Skeletal muscle satellite cell (primary cell): ENCODE measurements around the gene WNT5A.

Experiments
- H3K27me3 ChIP-seq: 2 replicates; pipeline ENCODE4 v1.7.0; 2013; ENCODE audit warnings: low read length; ENCODE audit not compliant: control insufficient read depth, insufficient read depth
- H3K36me3 ChIP-seq: 2 replicates; pipeline ENCODE4 v1.7.0; 2013; ENCODE audit warnings: mild to moderate bottlenecking, control low read depth, low read length; ENCODE audit not compliant: insufficient read depth
- H3K4me1 ChIP-seq: 2 replicates; pipeline ENCODE4 v1.7.0; 2013; ENCODE audit warnings: low read length; ENCODE audit not compliant: control insufficient read depth, insufficient read depth
- H3K4me2 ChIP-seq: 2 replicates; pipeline ENCODE4 v1.7.0; 2013; ENCODE audit warnings: mild to moderate bottlenecking, low read length
- H3K4me3 ChIP-seq: 2 replicates; pipeline ENCODE4 v1.7.0; 2013; ENCODE audit warnings: low read length
- H3K9ac ChIP-seq: 2 replicates; pipeline ENCODE4 v1.7.0; 2013; ENCODE audit warnings: mild to moderate bottlenecking, low read depth, low read length, moderate library complexity
- H3K9me3 ChIP-seq: replicated peaks from 2 replicates; pipeline ENCODE4 v1.7.0; 2013; ENCODE audit warnings: mild to moderate bottlenecking, control low read depth, low read length

WNT5A gene

DNA sequence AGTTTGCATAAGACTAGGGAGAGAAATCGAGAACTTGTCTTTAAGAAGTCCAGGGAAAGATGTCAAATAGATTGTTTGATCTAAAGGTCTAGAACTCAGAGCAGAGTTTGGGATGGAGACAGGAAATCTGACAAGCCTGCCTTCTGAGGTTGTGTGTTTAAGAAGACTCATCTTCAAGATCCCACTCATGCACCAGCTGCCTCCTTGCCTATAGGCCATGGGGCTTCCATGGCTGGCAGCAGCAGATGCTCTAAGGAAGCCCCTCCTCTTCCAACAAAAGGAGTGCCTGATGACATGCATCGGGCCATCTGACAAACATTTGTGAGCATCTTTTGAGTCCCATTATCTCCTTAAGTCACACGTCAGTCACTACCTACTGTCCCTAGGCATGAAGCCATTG, 47.4 kb downstream of the WNT5A start:
- no peaks in the 10 kb centered on the region for H3K27me3 ChIP-seq
- H3K4me3 ChIP-seq: no peak overlapping the region
- H3K4me2 ChIP-seq: no peak overlapping the region
- H3K9me3 ChIP-seq: no peaks in the 10 kb centered on the region
- H3K36me3 ChIP-seq: no peaks in the 10 kb centered on the region
- H3K9ac ChIP-seq: no peak overlapping the region
- no peaks in the 10 kb centered on the region for H3K4me1 ChIP-seq

DNA sequence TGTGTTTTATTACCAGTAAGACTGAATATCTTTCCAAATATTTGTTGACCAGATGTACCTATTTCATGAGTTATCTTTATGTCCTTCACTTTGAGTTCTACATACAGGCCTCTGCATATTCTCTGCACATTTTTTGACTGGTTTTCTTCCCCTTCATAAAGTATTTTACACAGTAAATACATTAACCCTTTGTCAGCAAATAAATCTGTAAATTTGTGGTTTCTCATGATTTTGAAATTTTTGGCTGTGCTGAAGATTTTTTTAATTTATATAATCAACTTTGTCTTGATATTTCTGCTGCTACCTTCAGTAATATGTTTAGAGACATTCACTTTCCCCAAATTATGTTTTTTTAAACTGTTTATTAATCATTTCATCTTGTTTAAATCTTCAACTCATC, 50.5 kb downstream of the WNT5A start:
- H3K36me3 ChIP-seq: no peaks in the 10 kb centered on the region
- H3K27me3 ChIP-seq: no peaks in the 10 kb centered on the region
- H3K4me1 ChIP-seq: no peaks in the 10 kb centered on the region
- no peaks in the 10 kb centered on the region for H3K9me3 ChIP-seq
- no peak overlapping the region for H3K9ac ChIP-seq
- H3K4me2 ChIP-seq: no peak overlapping the region
- H3K4me3 ChIP-seq: no peak overlapping the region

- H3K27me3 ChIP-seq: no peaks in the 10 kb centered on the region
- no peaks in the 10 kb centered on the region for H3K9me3 ChIP-seq
- no peak overlapping the region for H3K4me3 ChIP-seq
- no peak overlapping the region for H3K9ac ChIP-seq
- no peak overlapping the region for H3K4me2 ChIP-seq
- no peaks in the 10 kb centered on the region for H3K36me3 ChIP-seq
- H3K4me1 ChIP-seq: no peaks in the 10 kb centered on the region
Observed at GRCh38 chr3:55435491-55435890, 51.6 kb downstream of the WNT5A start.

- Histone ChIP-seq H3K9me3 (no peaks in the 10 kb centered on the region), H3K4me3 (no peak overlapping the region)
Observed at GRCh38 chr3:55434789-55435188, 52.3 kb downstream of the WNT5A start.

DNA sequence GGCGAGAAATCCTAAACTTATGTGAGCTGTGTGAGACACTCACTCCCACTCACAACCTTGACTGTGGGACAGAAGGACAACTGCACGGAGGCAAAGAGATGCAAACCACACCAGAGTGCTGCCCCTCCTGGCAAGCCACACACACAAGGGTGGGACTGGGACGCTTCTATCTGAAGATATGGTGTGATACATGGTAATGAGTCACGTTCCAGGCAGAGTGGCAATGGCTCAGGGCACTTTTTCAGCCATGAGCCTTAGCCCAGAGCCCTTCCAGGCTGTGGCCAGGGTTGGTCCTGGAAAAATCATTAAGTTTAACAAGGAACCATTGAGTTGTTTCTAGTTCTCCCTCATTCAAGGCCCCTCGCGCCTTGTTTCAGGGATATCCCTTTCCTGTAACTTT, 56.1 kb downstream of the WNT5A start:
- Histone ChIP-seq H3K4me1 (no peaks in the 10 kb centered on the region), H3K9ac (no peak overlapping the region), H3K4me2 (no peak overlapping the region), H3K9me3 (no peaks in the 10 kb centered on the region), H3K27me3 (no peaks in the 10 kb centered on the region), H3K4me3 (no peak overlapping the region), H3K36me3 (no peaks in the 10 kb centered on the region)

More at GRCh38 chr3:55434789-55435188, 52.3 kb downstream of the WNT5A start:
- no peak overlapping the region for H3K9ac ChIP-seq
- H3K36me3 ChIP-seq: no peaks in the 10 kb centered on the region
- H3K4me1 ChIP-seq: no peaks in the 10 kb centered on the region
- no peak overlapping the region for H3K4me2 ChIP-seq
- H3K27me3 ChIP-seq: no peaks in the 10 kb centered on the region

- Histone ChIP-seq H3K4me3 (no peak overlapping the region), H3K27me3 (no peaks in the 10 kb centered on the region), H3K4me1 (no peaks in the 10 kb centered on the region), H3K9me3 (no peaks in the 10 kb centered on the region), H3K36me3 (no peaks in the 10 kb centered on the region), H3K4me2 (no peak overlapping the region), H3K9ac (no peak overlapping the region)
Observed at GRCh38 chr3:55427739-55428138, 59.4 kb downstream of the WNT5A start.

GRCh38 chr3:55426486-55426885, 60.6 kb downstream of the WNT5A start:
- Histone ChIP-seq H3K27me3 (no peaks in the 10 kb centered on the region), H3K4me1 (no peaks in the 10 kb centered on the region), H3K4me2 (no peak overlapping the region), H3K9me3 (no peaks in the 10 kb centered on the region), H3K9ac (no peak overlapping the region), H3K4me3 (no peak overlapping the region), H3K36me3 (no peaks in the 10 kb centered on the region)

DNA sequence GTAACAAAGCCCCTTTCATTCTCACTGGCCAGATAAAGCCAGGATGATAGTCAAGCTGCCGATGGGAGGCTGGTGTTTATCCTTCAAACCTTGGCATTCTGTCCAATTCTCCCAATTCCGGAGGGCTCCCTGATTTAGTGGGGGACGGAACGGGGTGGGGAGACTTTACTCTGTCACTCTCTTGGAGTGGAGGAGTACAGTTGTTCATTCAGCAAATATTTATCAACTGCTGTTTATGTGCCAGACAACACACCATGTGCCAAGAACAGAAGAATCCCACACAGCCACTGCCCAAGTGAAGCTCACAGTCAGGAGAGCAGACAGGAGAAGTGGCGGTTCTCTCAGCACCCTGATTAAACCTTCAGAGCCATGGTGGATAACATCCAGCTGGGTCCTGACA, 63.3 kb downstream of the WNT5A start:
- Histone ChIP-seq H3K36me3 (no peaks in the 10 kb centered on the region), H3K4me2 (no peak overlapping the region), H3K27me3 (no peaks in the 10 kb centered on the region), H3K4me1 (no peaks in the 10 kb centered on the region), H3K9ac (no peak overlapping the region), H3K4me3 (no peak overlapping the region), H3K9me3 (no peaks in the 10 kb centered on the region)

DNA sequence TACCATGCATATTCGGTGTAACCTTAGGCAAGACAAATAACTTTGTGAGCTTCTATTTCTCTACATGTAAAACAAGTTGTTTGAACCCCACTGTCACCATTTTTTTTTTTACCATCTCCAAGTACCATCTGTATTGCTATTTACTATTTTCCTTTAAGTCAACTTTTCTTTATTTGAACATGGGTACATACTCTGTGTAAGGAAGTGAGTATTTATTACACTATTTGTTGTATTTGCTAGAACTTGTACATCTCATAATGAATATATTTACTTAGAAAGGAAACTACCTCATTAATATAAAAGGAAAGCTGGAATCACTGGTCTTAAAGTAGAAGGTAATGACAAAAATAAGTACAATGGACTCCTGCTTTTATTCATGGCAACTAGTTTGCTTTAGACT, 69.9 kb downstream of the WNT5A start:
- Histone ChIP-seq H3K4me1 (peaks cover 18% of the 10 kb centered on the region), H3K4me3 (no peak overlapping the region), H3K36me3 (no peaks in the 10 kb centered on the region), H3K9me3 (no peaks in the 10 kb centered on the region), H3K27me3 (no peaks in the 10 kb centered on the region), H3K9ac (peak overlapping the region; percentile 38), H3K4me2 (no peak overlapping the region)

DNA sequence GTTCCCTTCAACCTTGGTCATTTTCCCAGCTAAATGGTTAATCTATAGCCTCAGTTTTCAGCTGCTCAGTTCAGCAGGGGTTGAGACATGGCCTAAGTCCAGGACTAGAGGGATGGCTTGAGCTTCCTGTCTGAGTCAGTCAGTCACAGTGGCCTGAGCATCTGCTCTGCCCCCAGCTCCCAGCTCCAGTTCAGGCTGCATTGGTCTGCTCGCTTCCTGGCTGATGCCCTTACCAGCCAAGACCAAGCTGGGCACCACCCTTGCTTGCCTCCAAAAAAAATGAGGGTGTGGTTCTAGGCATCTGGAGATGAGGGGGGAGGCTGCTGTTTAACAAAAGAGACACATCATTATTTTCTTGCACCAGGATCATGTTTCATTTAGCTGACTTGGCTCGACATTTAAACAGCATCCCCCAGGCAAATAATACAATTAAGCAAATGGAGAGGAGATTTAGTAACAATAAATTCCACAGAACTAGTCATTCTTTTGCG, 70.7 kb downstream of the WNT5A start:
- Histone ChIP-seq H3K4me3 (no peak overlapping the region), H3K27me3 (no peaks in the 10 kb centered on the region), H3K9ac (peak overlapping the region; percentile 38), H3K4me2 (peak overlapping the region; percentile 52), H3K4me1 (peaks cover 21% of the 10 kb centered on the region), H3K36me3 (no peaks in the 10 kb centered on the region), H3K9me3 (no peaks in the 10 kb centered on the region)
